ENCODE measurements around the gene BIRC2. TPM values are rescaled to one million over a fixed set of nuclear protein-coding genes. Genes with fewer than 3 reads are reported as not detected.
"Not testable (repeated sequence)": the region's sequence is repeated elsewhere in the genome, so short reads cannot be mapped to it uniquely, and the experiment has no call there.

The BIRC2 gene
- total RNA-seq, 1 donor from 2014 or later, result 44.8 TPM

GRCh38 chr11:102367364-102367763 is 20.4 kb downstream of the BIRC2 start:
- Mint-ChIP-seq H3K4me1 (ENCODE audit: low read depth, unreplicated experiment) (no peaks in the 10 kb centered on the region), H3K9me3 (ENCODE audit: unreplicated experiment) (no peaks in the 10 kb centered on the region), H3K27me3 (ENCODE audit: unreplicated experiment) (no peaks in the 10 kb centered on the region), H3K4me3 (ENCODE audit: unreplicated experiment) (no peak overlapping the region), H3K27ac (ENCODE audit: unreplicated experiment) (no peak overlapping the region), H3K36me3 (ENCODE audit: unreplicated experiment) (peaks cover 10% of the 10 kb centered on the region)
- no peak for DNase-seq
- no peak for TF ChIP-seq CTCF (IDR thresholded peaks at IDR 0.05; ENCODE audit: partially characterized antibody, unreplicated experiment)

DNA sequence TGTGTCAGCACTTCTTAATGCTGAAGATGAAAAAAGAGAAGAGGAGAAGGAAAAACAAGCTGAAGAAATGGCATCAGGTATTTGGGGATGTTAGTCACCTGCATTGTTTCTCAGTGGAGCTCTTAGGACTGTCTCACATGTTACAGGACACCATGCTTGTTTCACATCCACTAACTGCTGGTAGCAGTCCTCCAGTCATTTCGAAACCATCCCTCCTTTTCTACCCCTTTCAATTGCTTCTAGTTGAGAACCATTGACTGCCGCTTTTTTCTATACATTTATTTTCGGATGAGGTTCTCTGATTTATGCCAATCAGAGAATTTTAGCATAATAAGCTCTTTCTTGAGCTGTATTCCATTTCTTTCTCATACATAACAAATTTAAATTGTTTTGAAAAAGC is 21.5 kb downstream of the BIRC2 start:
- H3K27me3 Mint-ChIP-seq (ENCODE audit: unreplicated experiment), result no peaks in the 10 kb centered on the region
- H3K4me3 Mint-ChIP-seq (ENCODE audit: unreplicated experiment), result no peak overlapping the region
- DNase-seq, result no peak
- no peak for TF ChIP-seq CTCF (IDR thresholded peaks at IDR 0.05; ENCODE audit: partially characterized antibody, unreplicated experiment)
- H3K27ac Mint-ChIP-seq (ENCODE audit: unreplicated experiment), result no peak overlapping the region
- no peaks in the 10 kb centered on the region for H3K4me1 Mint-ChIP-seq (ENCODE audit: low read depth, unreplicated experiment)
- H3K9me3 Mint-ChIP-seq (ENCODE audit: unreplicated experiment), result no peaks in the 10 kb centered on the region
- peaks cover 10% of the 10 kb centered on the region for H3K36me3 Mint-ChIP-seq (ENCODE audit: unreplicated experiment)

GRCh38 chr11:102374633-102375424 is 27.8 kb downstream of the BIRC2 start:
- H3K4me3 Mint-ChIP-seq (ENCODE audit: unreplicated experiment), result peak overlapping the region; percentile 78
- not testable (repeated sequence) for DNase-seq; H3K36me3 Mint-ChIP-seq (ENCODE audit: unreplicated experiment)

GRCh38 chr11:102375720-102376399 is 28.8 kb downstream of the BIRC2 start:
- Mint-ChIP-seq H3K4me1 (ENCODE audit: low read depth, unreplicated experiment) (peaks cover 3% of the 10 kb centered on the region), H3K27me3 (ENCODE audit: unreplicated experiment) (no peaks in the 10 kb centered on the region), H3K9me3 (ENCODE audit: unreplicated experiment) (no peaks in the 10 kb centered on the region), H3K36me3 (ENCODE audit: unreplicated experiment) (peaks cover 4% of the 10 kb centered on the region), H3K27ac (ENCODE audit: unreplicated experiment) (no peak overlapping the region), H3K4me3 (ENCODE audit: unreplicated experiment) (no peak overlapping the region)
- no peak for DNase-seq
- no peak for TF ChIP-seq CTCF (IDR thresholded peaks at IDR 0.05; ENCODE audit: partially characterized antibody, unreplicated experiment)

More at GRCh38 chr11:102374633-102375424, 27.8 kb downstream of the BIRC2 start:
- not testable (repeated sequence) for H3K27me3 Mint-ChIP-seq (ENCODE audit: unreplicated experiment); H3K4me1 Mint-ChIP-seq (ENCODE audit: low read depth, unreplicated experiment); H3K9me3 Mint-ChIP-seq (ENCODE audit: unreplicated experiment)
- peak overlapping the region; percentile 92 for H3K27ac Mint-ChIP-seq (ENCODE audit: unreplicated experiment)

- H3K4me3 Mint-ChIP-seq (ENCODE audit: unreplicated experiment), result no peak overlapping the region
- no peak overlapping the region for H3K27ac Mint-ChIP-seq (ENCODE audit: unreplicated experiment)
- no peaks in the 10 kb centered on the region for H3K36me3 Mint-ChIP-seq (ENCODE audit: unreplicated experiment)
- DNase-seq, result no peak
- no peak for TF ChIP-seq CTCF (IDR thresholded peaks at IDR 0.05; ENCODE audit: partially characterized antibody, unreplicated experiment)
- H3K9me3 Mint-ChIP-seq (ENCODE audit: unreplicated experiment), result no peaks in the 10 kb centered on the region
- peaks cover 3% of the 10 kb centered on the region for H3K4me1 Mint-ChIP-seq (ENCODE audit: low read depth, unreplicated experiment)
- no peaks in the 10 kb centered on the region for H3K27me3 Mint-ChIP-seq (ENCODE audit: unreplicated experiment)
Observed at GRCh38 chr11:102377891-102378290, 30.9 kb downstream of the BIRC2 start.
